GM12891 (cell line): ENCODE measurements around the gene PCDHB13.
"Not testable (repeated sequence)": the region's sequence is repeated elsewhere in the genome, so short reads cannot be mapped to it uniquely, and the experiment has no call there.

ENCODE experiments used
- DNase-seq: peaks from one replicate; pipeline ENCODE4 v3.0.0; 2011; ENCODE audit warnings: low spot score; ENCODE audit not compliant: insufficient read length
- FAIRE-seq: peaks from 2 replicates; lab custom pipeline; 2011; peaks lifted over from hg19 to GRCh38; lab: Jason Lieb, UNC
- PAX5 ChIP-seq: IDR thresholded peaks from 2 replicates; pipeline ENCODE4 v1.6.1; 2011; ENCODE audit warnings: low read length, moderate library complexity, mild to moderate bottlenecking; ENCODE audit not compliant: insufficient read depth, severe bottlenecking
- POLR2A ChIP-seq: IDR thresholded peaks from 2 replicates; pipeline ENCODE4 v1.6.1; 2011; ENCODE audit warnings: low read depth, low read length, control low read depth
- POLR2AphosphoS5 ChIP-seq: IDR thresholded peaks from 2 replicates; pipeline ENCODE4 v1.6.1; 2011; ENCODE audit warnings: low read depth, low read length, control low read depth
- POU2F2 ChIP-seq: IDR thresholded peaks from 2 replicates; pipeline ENCODE4 v1.6.1; 2011; ENCODE audit warnings: low read depth, mild to moderate bottlenecking, control low read depth, low read length, moderate library complexity
- SPI1 ChIP-seq: IDR thresholded peaks from 2 replicates; pipeline ENCODE4 v1.6.1; 2011; ENCODE audit warnings: low read depth, low read length, control low read depth
- TAF1 ChIP-seq: IDR thresholded peaks from 2 replicates; pipeline ENCODE4 v1.6.1; 2011; ENCODE audit warnings: low read depth, low read length, control low read depth

PCDHB13 gene

GRCh38 chr5:141186897-141187512, 26.7 kb upstream of the PCDHB13 start, which contains the start of gene PCDHB9:
Gene PCDHB9, plus strand, starts transcription at chr5:141187161. Its CDS starts 158 bp downstream, at chr5:141187319.
- no peak for FAIRE-seq
- TF ChIP-seq TAF1, result no peak
- no peak for TF ChIP-seq POLR2A
- no peak for TF ChIP-seq POU2F2
- no peak for TF ChIP-seq POLR2AphosphoS5
- TF ChIP-seq PAX5, result no peak
- no peak for TF ChIP-seq SPI1
- no peak for DNase-seq

- not testable (repeated sequence) for DNase-seq, FAIRE-seq
These were observed 25.0 kb upstream of the PCDHB13 start for GRCh38 chr5:141188682-141189081.

DNA sequence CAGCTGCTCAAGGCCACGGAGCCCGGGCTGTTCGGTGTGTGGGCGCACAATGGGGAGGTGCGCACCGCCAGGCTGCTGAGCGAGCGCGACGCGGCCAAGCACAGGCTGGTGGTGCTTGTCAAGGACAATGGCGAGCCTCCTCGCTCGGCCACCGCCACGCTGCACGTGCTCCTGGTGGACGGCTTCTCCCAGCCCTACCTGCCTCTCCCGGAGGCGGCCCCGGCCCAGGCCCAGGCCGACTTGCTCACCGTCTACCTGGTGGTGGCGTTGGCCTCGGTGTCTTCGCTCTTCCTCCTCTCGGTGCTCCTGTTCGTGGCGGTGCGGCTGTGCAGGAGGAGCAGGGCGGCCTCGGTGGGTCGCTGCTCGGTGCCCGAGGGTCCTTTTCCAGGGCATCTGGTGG, 24.6 kb upstream of the PCDHB13 start:
- not testable (repeated sequence) for DNase-seq, FAIRE-seq

- no peak for FAIRE-seq
- no peak for DNase-seq
- TF ChIP-seq POLR2AphosphoS5 (no peak), TAF1 (no peak), PAX5 (no peak), POU2F2 (no peak), POLR2A (no peak), SPI1 (no peak)
These were observed 21.5 kb upstream of the PCDHB13 start, which contains the start of gene PCDHB10 for GRCh38 chr5:141192110-141192725. Gene PCDHB10, plus strand, starts transcription at chr5:141192353. Its CDS starts 200 bp downstream, at chr5:141192553.

- DNase-seq, FAIRE-seq: not testable (repeated sequence)
These were observed 19.4 kb upstream of the PCDHB13 start for GRCh38 chr5:141194332-141194731.

DNA sequence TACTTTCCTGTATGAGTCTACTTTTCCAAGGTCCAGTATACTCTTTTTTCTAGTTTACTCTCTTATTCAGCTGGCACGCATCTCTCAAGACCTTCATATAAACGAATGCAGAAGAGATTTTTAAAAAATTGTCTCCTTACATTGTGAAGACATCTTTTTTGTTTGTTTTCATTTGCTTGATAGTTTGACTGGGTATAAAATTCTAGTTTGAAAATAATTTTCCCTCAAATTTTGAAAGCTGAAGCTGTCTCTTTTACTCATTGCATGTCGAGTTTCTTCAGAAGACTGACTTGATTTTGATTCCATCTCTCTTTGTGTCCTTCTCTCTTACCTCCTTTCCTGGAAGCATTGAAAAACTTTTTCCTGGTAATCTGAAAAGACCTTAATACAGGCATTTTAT, 17.4 kb upstream of the PCDHB13 start:
- no peak for TF ChIP-seq POLR2A
- TF ChIP-seq PAX5, result no peak
- no peak for TF ChIP-seq POLR2AphosphoS5
- TF ChIP-seq SPI1, result no peak
- TF ChIP-seq TAF1, result no peak
- no peak for TF ChIP-seq POU2F2
- DNase-seq (no peak), FAIRE-seq (no peak)

DNA sequence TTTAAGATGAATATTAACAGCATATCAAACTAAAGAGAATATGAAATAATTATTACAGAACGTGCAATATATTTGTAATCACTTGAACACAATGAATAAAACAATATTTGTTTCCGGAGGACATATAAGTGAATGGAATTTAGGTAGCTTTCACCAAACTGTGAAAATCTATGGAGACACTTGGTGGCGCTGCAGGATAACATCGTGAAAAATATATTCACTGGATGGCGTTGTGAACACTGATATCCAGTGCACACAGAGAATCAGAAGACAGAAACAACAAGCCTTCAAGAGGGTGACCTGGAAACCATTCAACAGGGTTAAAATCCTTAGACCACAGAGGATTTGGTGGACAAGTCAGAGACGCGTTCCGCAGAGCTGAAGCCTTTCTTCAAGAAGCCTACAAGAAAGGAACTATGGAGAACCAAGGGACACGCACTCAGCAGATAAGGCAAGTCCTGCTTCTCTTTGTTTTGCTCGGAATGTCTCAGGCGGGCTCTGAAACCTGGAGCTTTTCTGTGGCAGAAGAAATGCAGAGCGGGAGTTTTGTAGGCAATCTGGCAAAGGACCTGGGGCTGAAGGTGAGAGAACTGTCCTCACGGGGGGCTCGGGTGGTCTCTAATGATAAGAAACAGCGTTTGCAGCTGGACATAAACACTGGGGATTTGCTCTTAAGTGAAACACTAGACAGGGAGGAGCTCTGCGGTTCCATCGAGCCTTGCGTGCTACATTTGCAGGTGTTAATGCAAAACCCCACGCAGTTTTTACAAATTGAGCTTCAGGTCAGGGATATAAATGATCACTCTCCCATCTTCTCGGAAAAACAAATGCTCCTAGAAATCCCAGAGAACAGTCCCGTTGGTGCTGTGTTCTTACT, 14.1 kb upstream of the PCDHB13 start, which contains the start of gene PCDHB11:
TSS of gene PCDHB11 (plus strand) at position 269 of the 877 bp plus-strand sequence. CDS start at position 417, 148 bp downstream.
- FAIRE-seq (no peak), DNase-seq (no peak)

GRCh38 chr5:141201126-141201525, 12.6 kb upstream of the PCDHB13 start:
- not testable (repeated sequence) for FAIRE-seq, DNase-seq

More for the DNA sequence above, 14.1 kb upstream of the PCDHB13 start, which contains the start of gene PCDHB11:
- TF ChIP-seq POLR2AphosphoS5, result no peak
- TF ChIP-seq PAX5, result no peak
- no peak for TF ChIP-seq POU2F2

DNA sequence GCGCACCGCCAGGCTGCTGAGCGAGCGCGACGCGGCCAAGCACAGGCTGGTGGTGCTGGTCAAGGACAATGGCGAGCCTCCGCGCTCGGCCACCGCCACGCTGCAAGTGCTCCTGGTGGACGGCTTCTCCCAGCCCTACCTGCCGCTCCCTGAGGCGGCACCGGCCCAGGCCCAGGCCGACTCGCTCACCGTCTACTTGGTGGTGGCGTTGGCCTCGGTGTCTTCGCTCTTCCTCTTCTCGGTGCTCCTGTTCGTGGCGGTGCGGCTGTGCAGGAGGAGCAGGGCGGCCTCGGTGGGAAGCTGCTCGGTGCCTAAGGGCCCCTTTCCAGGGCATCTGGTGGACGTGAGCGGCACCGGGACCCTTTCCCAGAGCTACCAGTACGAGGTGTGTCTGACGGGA, 12.1 kb upstream of the PCDHB13 start:
- FAIRE-seq, DNase-seq: not testable (repeated sequence)

GRCh38 chr5:141208478-141208877, 5.2 kb upstream of the PCDHB13 start, which contains the start of gene PCDHB12:
Gene PCDHB12, plus strand, starts transcription at chr5:141208719. Its CDS starts 189 bp downstream, at chr5:141208908.
- FAIRE-seq, result no peak
- no peak for DNase-seq
- TF ChIP-seq POU2F2 (no peak), PAX5 (no peak), TAF1 (no peak), POLR2A (no peak)

DNA sequence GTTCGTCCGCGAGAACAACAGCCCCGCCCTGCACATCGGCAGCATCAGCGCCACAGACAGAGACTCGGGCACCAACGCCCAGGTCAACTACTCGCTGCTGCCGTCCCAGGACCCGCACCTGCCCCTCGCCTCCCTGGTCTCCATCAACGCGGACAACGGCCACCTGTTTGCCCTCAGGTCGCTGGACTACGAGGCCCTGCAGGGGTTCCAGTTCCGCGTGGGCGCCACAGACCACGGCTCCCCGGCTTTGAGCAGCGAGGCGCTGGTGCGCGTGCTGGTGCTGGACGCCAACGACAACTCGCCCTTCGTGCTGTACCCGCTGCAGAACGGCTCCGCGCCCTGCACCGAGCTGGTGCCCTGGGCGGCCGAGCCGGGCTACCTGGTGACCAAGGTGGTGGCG, 3.4 kb upstream of the PCDHB13 start:
- not testable (repeated sequence) for DNase-seq, FAIRE-seq

DNA sequence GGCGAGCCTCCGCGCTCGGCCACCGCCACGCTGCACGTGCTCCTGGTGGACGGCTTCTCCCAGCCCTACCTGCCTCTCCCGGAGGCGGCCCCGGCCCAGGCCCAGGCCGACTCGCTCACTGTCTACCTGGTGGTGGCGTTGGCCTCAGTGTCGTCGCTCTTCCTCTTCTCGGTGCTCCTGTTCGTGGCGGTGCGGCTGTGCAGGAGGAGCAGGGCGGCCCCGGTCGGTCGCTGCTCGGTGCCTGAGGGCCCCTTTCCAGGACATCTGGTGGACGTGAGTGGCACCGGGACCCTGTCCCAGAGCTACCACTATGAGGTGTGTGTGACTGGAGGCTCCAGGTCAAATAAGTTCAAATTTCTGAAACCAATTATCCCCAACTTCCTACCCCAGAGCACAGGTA, 2.9 kb upstream of the PCDHB13 start:
- DNase-seq, FAIRE-seq: not testable (repeated sequence)

DNA sequence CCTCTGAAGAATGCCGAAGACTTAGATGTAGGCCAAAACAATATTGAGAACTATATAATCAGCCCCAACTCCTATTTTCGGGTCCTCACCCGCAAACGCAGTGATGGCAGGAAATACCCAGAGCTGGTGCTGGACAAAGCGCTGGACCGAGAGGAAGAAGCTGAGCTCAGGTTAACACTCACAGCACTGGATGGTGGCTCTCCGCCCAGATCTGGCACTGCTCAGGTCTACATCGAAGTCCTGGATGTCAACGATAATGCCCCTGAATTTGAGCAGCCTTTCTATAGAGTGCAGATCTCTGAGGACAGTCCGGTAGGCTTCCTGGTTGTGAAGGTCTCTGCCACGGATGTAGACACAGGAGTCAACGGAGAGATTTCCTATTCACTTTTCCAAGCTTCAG, 864 bp downstream of the PCDHB13 start:
- not testable (repeated sequence) for DNase-seq
- FAIRE-seq, result peak; percentile 74

- DNase-seq, FAIRE-seq: not testable (repeated sequence)
These were observed 1.8 kb downstream of the PCDHB13 start for GRCh38 chr5:141215504-141215903.

GRCh38 chr5:141216035-141216434, 2.3 kb downstream of the PCDHB13 start:
- FAIRE-seq, DNase-seq: not testable (repeated sequence)
